ENCODE results near the gene UBAC2. TPM values are rescaled to one million over a fixed set of nuclear protein-coding genes. Genes with fewer than 3 reads are reported as not detected.

UBAC2 gene
- total and polyA plus RNA-seq, 2 of the 4 experiments (the other 2 are of a cell fraction): 20.8 to 36.3 TPM

DNA sequence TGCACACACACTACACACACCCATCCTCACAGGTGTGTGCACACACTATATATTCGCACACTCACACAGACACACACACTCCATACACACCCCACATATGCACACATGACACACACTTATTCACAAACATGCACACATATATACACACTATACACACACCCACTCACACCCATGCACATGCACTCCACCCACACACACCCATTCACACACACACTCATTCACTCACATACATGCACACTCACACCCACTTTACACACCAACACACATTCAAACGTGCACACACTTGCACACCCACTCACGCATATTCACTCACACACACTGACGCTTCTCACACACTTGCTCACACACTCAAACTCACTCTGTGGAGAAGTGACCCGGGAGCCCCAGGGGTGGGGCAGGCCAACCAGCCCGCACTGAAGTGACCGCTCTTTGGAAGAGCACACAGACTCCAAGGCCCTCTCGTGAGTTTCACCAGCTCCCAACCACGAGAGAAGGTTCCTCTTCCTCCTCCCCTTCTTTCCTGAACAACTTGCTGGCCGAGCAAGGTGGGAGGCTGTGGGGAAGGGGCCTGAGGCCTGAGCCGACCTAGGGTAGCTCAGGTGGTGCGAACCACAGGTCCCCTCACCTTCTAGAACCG, 214.5 kb downstream of the UBAC2 start:
- intact Hi-C loops (cut with micrococcal nuclease): no loop called here
- dilution Hi-C loops (cut with HindIII; ENCODE audit: low sequenced_read_pairs, unreplicated experiment): no loop called here
- ATAC-seq (ENCODE audit: low read depth) (no peak), DNase-seq (no peak)
- H3K23ac ChIP-seq (ENCODE audit: low read depth, low read length): no peak overlapping the region
- no peaks in the 10 kb centered on the region for H3K36me3 ChIP-seq (ENCODE audit: control insufficient read depth, insufficient read depth, low read length)
- H2AFZ ChIP-seq (replicated peaks; ENCODE audit: low read length, poor library complexity): no peak overlapping the region
- H2AK5ac ChIP-seq (ENCODE audit: low read depth, low read length): no peak overlapping the region
- no peak overlapping the region for H2BK15ac ChIP-seq (ENCODE audit: low read depth, low read length)
- no peak overlapping the region for H3K14ac ChIP-seq (replicated peaks; ENCODE audit: low read depth, low read length)
- no peak overlapping the region for H2BK120ac ChIP-seq (ENCODE audit: low read depth, low read length)
- H3K18ac ChIP-seq (ENCODE audit: low read depth, low read length): no peak overlapping the region
- no peak overlapping the region for H2AK9ac ChIP-seq (replicated peaks; ENCODE audit: low read depth, low read length, poor library complexity)
- H3K79me1 ChIP-seq (ENCODE audit: low read depth in 1 of 2, low read length in 2 of 2): no peaks in the 10 kb centered on the region
- H3K9ac ChIP-seq (ENCODE audit: low read depth, low read length): no peak overlapping the region
- H2BK5ac ChIP-seq (ENCODE audit: low read depth, low read length, poor library complexity, severe bottlenecking): no peak overlapping the region
- no peak overlapping the region for H4K91ac ChIP-seq (ENCODE audit: insufficient read depth, low read depth, low read length)
- no peaks in the 10 kb centered on the region; the same call in 1 of the 2 replicates for H4K20me1 ChIP-seq (ENCODE audit: insufficient read depth, low read length)
- 94% methylated on average over 2 of the region's 13 CpGs; no CpG with 5 or more reads in 1 of the 2 experiments for WGBS, 2 experiments (ENCODE audit: extremely low coverage in 2 of 2, insufficient read length in 1 of 2)
- no peak overlapping the region for H3K4me2 ChIP-seq (ENCODE audit: low read depth, low read length)
- H4K5ac ChIP-seq (ENCODE audit: low read depth, low read length): no peak overlapping the region
- H3K9me1 ChIP-seq (ENCODE audit: insufficient read depth, low read length): peaks cover 5% of the 10 kb centered on the region; the same call in 1 of the 2 replicates
- CTCF ChIA-PET: no interaction called here
- no peaks in the 10 kb centered on the region for H3K4me1 ChIP-seq (ENCODE audit: control insufficient read depth, insufficient read depth, low read length)
- POLR2A ChIA-PET (ENCODE audit: unreplicated experiment): no interaction called here
- BruUV-seq (replicated peaks): no TSS peak
- in situ Hi-C loops (cut with MboI; ENCODE audit: low sequenced_read_pairs): no loop called here
- TF ChIP-seq RAD21 (IDR thresholded peaks at IDR 0.05; ENCODE audit: low read length): no peak
- TF ChIP-seq MAZ (IDR thresholded peaks at IDR 0.05; ENCODE audit: borderline replicate concordance, low read depth, low read length): no peak
- TF ChIP-seq RFX5 (IDR thresholded peaks at IDR 0.05; ENCODE audit: low read depth, low read length): no peak
- TF ChIP-seq, protein P1, sequence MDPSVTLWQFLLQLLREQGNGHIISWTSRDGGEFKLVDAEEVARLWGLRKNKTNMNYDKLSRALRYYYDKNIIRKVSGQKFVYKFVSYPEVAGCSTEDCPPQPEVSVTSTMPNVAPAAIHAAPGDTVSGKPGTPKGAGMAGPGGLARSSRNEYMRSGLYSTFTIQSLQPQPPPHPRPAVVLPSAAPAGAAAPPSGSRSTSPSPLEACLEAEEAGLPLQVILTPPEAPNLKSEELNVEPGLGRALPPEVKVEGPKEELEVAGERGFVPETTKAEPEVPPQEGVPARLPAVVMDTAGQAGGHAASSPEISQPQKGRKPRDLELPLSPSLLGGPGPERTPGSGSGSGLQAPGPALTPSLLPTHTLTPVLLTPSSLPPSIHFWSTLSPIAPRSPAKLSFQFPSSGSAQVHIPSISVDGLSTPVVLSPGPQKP (IDR thresholded peaks at IDR 0.05; ENCODE audit: borderline replicate concordance, low read depth, low read length): no peak
- TF ChIP-seq, protein P2, sequence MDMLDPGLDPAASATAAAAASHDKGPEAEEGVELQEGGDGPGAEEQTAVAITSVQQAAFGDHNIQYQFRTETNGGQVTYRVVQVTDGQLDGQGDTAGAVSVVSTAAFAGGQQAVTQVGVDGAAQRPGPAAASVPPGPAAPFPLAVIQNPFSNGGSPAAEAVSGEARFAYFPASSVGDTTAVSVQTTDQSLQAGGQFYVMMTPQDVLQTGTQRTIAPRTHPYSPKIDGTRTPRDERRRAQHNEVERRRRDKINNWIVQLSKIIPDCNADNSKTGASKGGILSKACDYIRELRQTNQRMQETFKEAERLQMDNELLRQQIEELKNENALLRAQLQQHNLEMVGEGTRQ (IDR thresholded peaks at IDR 0.05; ENCODE audit: low read depth, low read length): no peak
- TF ChIP-seq CHD1 (IDR thresholded peaks at IDR 0.05; ENCODE audit: low read depth, low read length): no peak
- TF ChIP-seq MAFK (IDR thresholded peaks at IDR 0.05; ENCODE audit: low read depth, low read length): no peak
- no peak for TF ChIP-seq CEBPB (IDR thresholded peaks at IDR 0.05; ENCODE audit: low read depth, low read length)
- no peak for TF ChIP-seq BHLHE40 (IDR thresholded peaks at IDR 0.05; ENCODE audit: low read depth, low read length)
- no peak for TF ChIP-seq FOS (IDR thresholded peaks at IDR 0.05; ENCODE audit: low read depth, low read length)
- no peak for TF ChIP-seq NFE2L2 (IDR thresholded peaks at IDR 0.05; ENCODE audit: low read depth, low read length)
- TF ChIP-seq RCOR1 (IDR thresholded peaks at IDR 0.05; ENCODE audit: insufficient replicate concordance, low read length): no peak
- TF ChIP-seq MXI1 (IDR thresholded peaks at IDR 0.05; ENCODE audit: borderline replicate concordance, low read depth, low read length): no peak
- no peak overlapping the region for H3K4me3 ChIP-seq (ENCODE audit: insufficient read depth, low read depth, low read length)
- H3K4ac ChIP-seq (ENCODE audit: low read depth, low read length): no peak overlapping the region
- H2BK20ac ChIP-seq (ENCODE audit: low read depth, low read length): no peak overlapping the region
- H3K9me3 ChIP-seq (ENCODE audit: control insufficient read depth, insufficient read depth, low read length): peaks cover 8% of the 10 kb centered on the region
- peaks cover 40% of the 10 kb centered on the region for H3K27me3 ChIP-seq (ENCODE audit: control insufficient read depth, insufficient read depth, low read length)
- no peak overlapping the region for H3K27ac ChIP-seq (ENCODE audit: insufficient read depth, low read length)
- H3K56ac ChIP-seq (ENCODE audit: extremely low read depth, insufficient read depth, low read length): no peak overlapping the region
- no peak overlapping the region for H4K8ac ChIP-seq (ENCODE audit: low read depth in 2 of 2, low read length in 2 of 2)

All from IMR-90 (cell line).